Activated naive CD4-positive, alpha-beta T cell treated with anti-CD3 and anti-CD28 coated beads, Interleukin-2, amount 50 U/mL, for 24 hours (primary cell): Measurements from ENCODE around the gene SMPD2.

Experiments
- H3K27ac Mint-ChIP-seq: one replicate; pipeline ENCODE4 v1.8.0; 2021; ENCODE audit warnings: mild to moderate bottlenecking, mixed read lengths
- H3K27me3 Mint-ChIP-seq: one replicate; pipeline ENCODE4 v1.8.0; 2021; ENCODE audit warnings: mixed read lengths
- H3K36me3 Mint-ChIP-seq: one replicate; pipeline ENCODE4 v1.8.0; 2021; ENCODE audit warnings: mixed read lengths
- H3K4me1 Mint-ChIP-seq: one replicate; pipeline ENCODE4 v1.8.0; 2021; ENCODE audit warnings: mixed read lengths
- H3K4me3 Mint-ChIP-seq: one replicate; pipeline ENCODE4 v1.8.0; 2021; ENCODE audit warnings: mild to moderate bottlenecking, mixed read lengths
- H3K9me3 Mint-ChIP-seq: one replicate; pipeline ENCODE4 v1.8.0; 2021; ENCODE audit warnings: mixed read lengths

The SMPD2 gene

DNA sequence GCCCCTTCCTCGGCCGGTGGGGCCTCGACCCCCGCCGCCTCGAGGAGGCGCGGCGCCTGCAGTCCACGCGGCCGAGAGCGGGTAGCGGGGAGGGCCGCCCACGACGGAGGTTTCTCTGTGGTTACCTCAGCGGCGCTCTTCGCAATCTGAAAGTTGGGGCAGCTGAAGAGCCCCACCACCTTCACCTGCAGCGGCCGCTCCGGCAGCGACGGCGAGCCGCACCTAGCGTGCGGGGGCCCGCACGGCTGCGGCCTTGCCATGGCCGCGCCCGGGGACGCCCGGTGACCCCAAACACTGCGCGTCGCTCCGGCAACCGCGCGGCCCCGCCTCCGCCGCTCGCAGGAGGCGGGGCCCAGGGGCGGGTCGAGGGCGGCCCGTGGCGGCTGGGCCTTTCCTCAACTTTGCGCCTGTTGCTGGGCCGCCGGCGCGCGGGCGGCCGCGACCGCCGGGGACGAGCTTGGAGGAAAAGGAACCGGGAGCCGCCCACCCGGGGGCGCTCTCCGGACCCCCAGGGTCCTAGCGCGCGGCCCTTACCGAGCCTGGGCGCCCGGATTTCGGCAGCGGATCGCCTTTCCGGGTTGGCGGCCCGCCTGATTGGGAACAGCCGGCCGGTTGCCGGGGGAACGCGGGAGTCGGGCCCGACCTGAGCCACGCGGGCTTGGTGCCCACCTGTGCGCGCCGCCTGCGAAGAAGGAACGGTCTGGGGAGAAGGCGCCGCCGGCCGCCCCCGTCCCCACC is at the start of gene SMPD2, which contains the start of gene PPIL6:
Gene SMPD2 (plus strand): TSS at position 394 of the 738 bp plus-strand sequence. CDS start 398 bp downstream, outside the sequence.
Gene PPIL6 (minus strand): TSS at position 298 of the 738 bp plus-strand sequence. CDS start 38 bp downstream, at position 260.
- Mint-ChIP-seq H3K36me3 (peaks cover 5% of the 10 kb centered on the region), H3K4me1 (peaks cover 29% of the 10 kb centered on the region), H3K27me3 (no peaks in the 10 kb centered on the region), H3K4me3 (peak within 1 kb of the TSS; percentile 94), H3K27ac (peak within 1 kb of the TSS; percentile 94), H3K9me3 (no peaks in the 10 kb centered on the region)

- no peaks in the 10 kb centered on the region for H3K27me3 Mint-ChIP-seq
- H3K9me3 Mint-ChIP-seq = no peaks in the 10 kb centered on the region
- H3K4me3 Mint-ChIP-seq = no peak overlapping the region
- no peak overlapping the region for H3K27ac Mint-ChIP-seq
- H3K36me3 Mint-ChIP-seq = peaks cover 2% of the 10 kb centered on the region
- H3K4me1 Mint-ChIP-seq = peaks cover 6% of the 10 kb centered on the region
Observed at GRCh38 chr6:109393157-109393885, 47.2 kb upstream of the SMPD2 start.

GRCh38 chr6:109393886-109394281 is 46.6 kb upstream of the SMPD2 start:
- Mint-ChIP-seq H3K27ac (no peak overlapping the region), H3K27me3 (no peaks in the 10 kb centered on the region), H3K4me3 (no peak overlapping the region), H3K9me3 (no peaks in the 10 kb centered on the region), H3K4me1 (peaks cover 6% of the 10 kb centered on the region), H3K36me3 (peaks cover 2% of the 10 kb centered on the region)

DNA sequence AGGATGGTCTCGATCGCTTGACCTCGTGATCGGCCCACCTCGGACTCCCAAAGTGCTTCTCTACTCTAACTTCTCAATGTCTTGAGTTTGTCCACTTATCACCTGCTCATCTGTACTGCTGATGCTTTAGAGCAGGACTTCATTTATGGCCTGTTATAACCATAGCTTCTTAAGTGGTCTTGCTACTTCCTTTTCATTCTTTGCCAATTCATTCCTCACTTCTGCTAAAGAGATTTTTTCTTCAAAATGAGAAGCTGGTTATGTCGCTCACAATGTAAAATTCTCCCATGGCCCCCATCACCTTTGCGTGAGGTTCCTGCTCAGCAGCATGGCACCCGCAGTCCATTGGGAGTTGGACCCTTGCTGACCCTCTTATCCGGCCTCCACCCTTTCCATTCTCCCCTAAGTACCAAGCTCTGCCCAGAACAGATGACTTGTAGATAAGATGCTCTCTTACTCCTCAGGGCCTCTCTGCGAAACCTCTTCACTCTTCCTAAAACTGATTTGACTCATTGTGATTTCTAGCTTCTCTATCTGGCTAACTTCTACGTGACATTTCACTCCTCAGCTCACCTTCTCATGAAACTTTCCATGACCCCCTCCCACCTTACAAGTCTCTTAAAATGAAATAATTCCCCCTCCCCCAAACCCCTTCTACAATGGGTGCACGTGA is 44.3 kb upstream of the SMPD2 start:
- Mint-ChIP-seq H3K36me3 (peaks cover 2% of the 10 kb centered on the region), H3K27ac (no peak overlapping the region), H3K27me3 (no peaks in the 10 kb centered on the region), H3K9me3 (no peaks in the 10 kb centered on the region), H3K4me3 (no peak overlapping the region), H3K4me1 (no peaks in the 10 kb centered on the region)

DNA sequence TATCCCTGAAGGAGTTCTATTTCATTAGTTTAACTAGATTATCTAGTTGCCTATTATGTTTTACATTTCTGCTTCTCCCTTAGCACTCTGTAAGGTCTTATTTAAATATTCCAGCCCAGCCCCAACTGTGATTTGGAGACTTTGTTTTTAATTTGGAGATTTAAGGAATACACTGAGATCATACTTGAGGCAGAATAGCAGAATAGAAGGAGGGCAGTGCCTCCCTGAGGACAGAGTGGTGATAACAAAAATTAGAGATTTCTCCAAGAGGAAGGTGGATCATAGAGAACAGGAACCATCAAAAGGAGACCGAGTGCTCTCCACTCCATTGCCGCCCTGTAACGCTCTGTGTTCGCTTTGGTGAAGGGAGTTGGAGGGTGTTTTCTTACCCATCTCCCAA is 43.5 kb upstream of the SMPD2 start:
- Mint-ChIP-seq H3K27me3 (no peaks in the 10 kb centered on the region), H3K36me3 (peaks cover 2% of the 10 kb centered on the region), H3K4me3 (no peak overlapping the region), H3K4me1 (no peaks in the 10 kb centered on the region), H3K27ac (no peak overlapping the region), H3K9me3 (no peaks in the 10 kb centered on the region)

DNA sequence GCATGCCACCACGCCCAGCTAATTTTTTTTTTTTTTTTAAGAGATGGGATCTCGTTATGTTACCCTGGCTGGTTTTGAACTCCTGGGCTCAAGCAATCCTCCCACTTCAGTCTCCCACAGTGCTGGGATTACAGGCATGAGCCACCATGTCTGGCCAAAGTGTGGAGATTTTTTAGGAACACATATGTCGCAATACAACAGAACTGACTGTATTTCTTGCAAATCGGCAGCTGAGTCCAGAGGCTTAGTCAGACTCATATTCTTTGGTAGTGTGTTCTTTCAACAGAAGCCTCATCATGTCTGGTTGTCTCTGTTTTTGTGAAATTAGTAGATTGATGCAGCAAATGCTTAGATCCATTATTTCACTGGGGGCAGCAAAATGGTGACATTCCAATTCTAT is 34.3 kb upstream of the SMPD2 start:
- H3K27ac Mint-ChIP-seq = no peak overlapping the region
- no peaks in the 10 kb centered on the region for H3K36me3 Mint-ChIP-seq
- H3K4me1 Mint-ChIP-seq = no peaks in the 10 kb centered on the region
- no peak overlapping the region for H3K4me3 Mint-ChIP-seq
- H3K9me3 Mint-ChIP-seq = no peaks in the 10 kb centered on the region
- no peaks in the 10 kb centered on the region for H3K27me3 Mint-ChIP-seq

- H3K27me3 Mint-ChIP-seq = no peaks in the 10 kb centered on the region
Observed at GRCh38 chr6:109411034-109411433, 29.5 kb upstream of the SMPD2 start.

GRCh38 chr6:109417646-109418045 is 22.9 kb upstream of the SMPD2 start:
- Mint-ChIP-seq H3K27ac (no peak overlapping the region), H3K4me3 (no peak overlapping the region), H3K9me3 (no peaks in the 10 kb centered on the region), H3K36me3 (no peaks in the 10 kb centered on the region), H3K27me3 (no peaks in the 10 kb centered on the region), H3K4me1 (no peaks in the 10 kb centered on the region)

More at GRCh38 chr6:109411034-109411433, 29.5 kb upstream of the SMPD2 start:
- Mint-ChIP-seq H3K27ac (no peak overlapping the region), H3K4me3 (no peak overlapping the region), H3K4me1 (no peaks in the 10 kb centered on the region), H3K9me3 (no peaks in the 10 kb centered on the region), H3K36me3 (no peaks in the 10 kb centered on the region)

DNA sequence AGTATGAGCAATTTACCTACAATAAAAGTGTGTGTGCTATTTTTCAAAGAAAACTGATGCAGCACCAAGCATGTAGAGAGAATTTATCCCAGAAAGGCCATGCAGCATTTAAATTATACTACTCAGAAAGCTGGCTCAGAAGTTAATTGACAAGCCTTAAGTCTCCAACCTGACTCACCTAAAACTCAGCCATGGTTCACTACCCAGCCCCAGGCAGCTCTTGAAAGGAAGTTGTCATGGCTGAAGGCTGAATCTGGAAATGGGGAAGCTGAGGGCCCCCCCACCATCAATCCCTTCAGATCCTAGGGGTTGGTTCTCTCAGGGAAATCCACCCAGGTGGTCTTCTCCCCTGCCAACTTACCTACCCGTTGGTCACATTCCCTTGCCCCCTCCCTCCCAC is 19.8 kb upstream of the SMPD2 start:
- Mint-ChIP-seq H3K9me3 (no peaks in the 10 kb centered on the region), H3K4me1 (no peaks in the 10 kb centered on the region), H3K27me3 (no peaks in the 10 kb centered on the region), H3K4me3 (no peak overlapping the region), H3K27ac (no peak overlapping the region), H3K36me3 (no peaks in the 10 kb centered on the region)

GRCh38 chr6:109421184-109421583 is 19.3 kb upstream of the SMPD2 start:
- Mint-ChIP-seq H3K4me3 (no peak overlapping the region), H3K36me3 (no peaks in the 10 kb centered on the region), H3K4me1 (no peaks in the 10 kb centered on the region), H3K9me3 (no peaks in the 10 kb centered on the region), H3K27ac (no peak overlapping the region), H3K27me3 (no peaks in the 10 kb centered on the region)

- H3K27me3 Mint-ChIP-seq = no peaks in the 10 kb centered on the region
Observed at GRCh38 chr6:109424946-109425345, 15.6 kb upstream of the SMPD2 start.

DNA sequence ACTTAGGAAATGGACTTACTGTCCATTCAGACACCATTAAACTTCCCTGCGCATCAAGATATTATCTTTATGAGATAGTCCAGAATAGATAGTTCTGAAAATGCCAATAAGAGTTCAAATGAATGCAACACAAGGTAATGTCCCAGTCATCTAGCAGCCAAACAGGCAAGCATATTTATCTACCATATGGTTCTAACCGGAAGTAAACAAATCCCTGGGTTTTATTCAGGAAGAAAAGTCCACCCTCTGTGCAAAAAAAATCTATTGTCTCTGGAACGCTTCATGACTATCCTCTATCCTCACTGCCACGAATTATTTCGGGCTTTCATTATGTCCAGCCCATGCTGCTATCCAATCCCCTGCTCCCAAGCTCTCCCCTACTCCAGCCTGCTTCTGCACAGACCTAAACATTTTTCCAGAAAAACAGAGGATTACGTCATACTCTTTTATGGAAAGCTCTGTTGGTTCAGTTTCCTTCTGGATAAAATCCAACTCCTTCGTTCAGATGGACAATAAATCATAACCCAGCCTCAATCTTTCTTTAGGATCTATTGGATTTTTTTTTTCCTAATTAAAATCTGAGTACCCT is 11.5 kb upstream of the SMPD2 start:
- Mint-ChIP-seq H3K4me3 (no peak overlapping the region), H3K4me1 (no peaks in the 10 kb centered on the region), H3K36me3 (peaks cover 1% of the 10 kb centered on the region), H3K27ac (no peak overlapping the region), H3K27me3 (no peaks in the 10 kb centered on the region), H3K9me3 (no peaks in the 10 kb centered on the region)

More at GRCh38 chr6:109424946-109425345, 15.6 kb upstream of the SMPD2 start:
- Mint-ChIP-seq H3K4me1 (no peaks in the 10 kb centered on the region), H3K4me3 (no peak overlapping the region), H3K27ac (no peak overlapping the region), H3K36me3 (peaks cover 1% of the 10 kb centered on the region), H3K9me3 (no peaks in the 10 kb centered on the region)

GRCh38 chr6:109429496-109429895 is 11.0 kb upstream of the SMPD2 start:
- no peaks in the 10 kb centered on the region for H3K9me3 Mint-ChIP-seq
- H3K4me3 Mint-ChIP-seq = no peak overlapping the region
- no peaks in the 10 kb centered on the region for H3K27me3 Mint-ChIP-seq
- peaks cover 1% of the 10 kb centered on the region for H3K36me3 Mint-ChIP-seq
- no peaks in the 10 kb centered on the region for H3K4me1 Mint-ChIP-seq
- no peak overlapping the region for H3K27ac Mint-ChIP-seq

- Mint-ChIP-seq H3K27me3 (no peaks in the 10 kb centered on the region), H3K9me3 (no peaks in the 10 kb centered on the region), H3K36me3 (peaks cover 1% of the 10 kb centered on the region), H3K27ac (no peak overlapping the region), H3K4me1 (peaks cover under 1% of the 10 kb centered on the region), H3K4me3 (no peak overlapping the region)
Observed at GRCh38 chr6:109434456-109434855, 6.1 kb upstream of the SMPD2 start.

DNA sequence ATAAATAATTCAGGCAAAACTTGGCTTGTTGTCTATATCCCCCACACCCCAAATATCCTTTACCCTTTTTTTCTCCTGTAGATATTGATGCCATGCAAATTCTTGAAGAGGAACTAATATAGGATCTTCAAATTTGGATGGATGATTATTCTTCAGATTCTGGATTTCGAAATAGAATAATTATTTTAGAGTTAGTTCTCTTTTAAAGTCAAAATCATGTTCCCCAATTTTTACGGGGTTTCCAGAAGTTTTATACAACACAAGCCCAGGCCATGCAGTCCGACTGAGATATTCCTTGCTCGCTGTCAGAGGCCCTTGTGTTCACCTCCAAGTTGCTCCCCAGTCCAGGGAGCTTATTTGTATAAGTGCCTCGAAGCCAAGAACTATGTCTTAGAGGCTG is 4.5 kb upstream of the SMPD2 start:
- no peaks in the 10 kb centered on the region for H3K27me3 Mint-ChIP-seq
- no peaks in the 10 kb centered on the region for H3K9me3 Mint-ChIP-seq
- no peak overlapping the region for H3K4me3 Mint-ChIP-seq
- H3K27ac Mint-ChIP-seq = no peak overlapping the region
- H3K4me1 Mint-ChIP-seq = peaks cover 5% of the 10 kb centered on the region
- H3K36me3 Mint-ChIP-seq = no peaks in the 10 kb centered on the region
